Stimulated activated CD8-positive, alpha-beta memory T cell treated with anti-CD3 and anti-CD28 coated beads, Interleukin-7, amount 100 ng/mL, for 4 hours (primary cell): ENCODE results near the gene SEMA3B.
A peak's percentile ranks its signal among the peaks of the same experiment; 100 is the strongest.
"Not testable (repeated sequence)": the region's sequence is repeated elsewhere in the genome, so short reads cannot be mapped to it uniquely, and the experiment has no call there.

Experiments
- DNase-seq, 2 donors: peaks; one replicate each; pipeline ENCODE4 v3.0.0-alpha.2; 2020; ENCODE audit warnings: low read depth in 2 of 2

SEMA3B gene

GRCh38 chr3:50237754-50238548 lies 31.0 kb upstream of the SEMA3B start:
- DNase-seq, result peak; percentile 78 to 86

- no peak for DNase-seq
Observed at GRCh38 chr3:50238549-50239026, 30.4 kb upstream of the SEMA3B start.

GRCh38 chr3:50239649-50240048 lies 29.3 kb upstream of the SEMA3B start:
- no peak for DNase-seq

- DNase-seq, result no peak
Observed at GRCh38 chr3:50241163-50241562, 27.8 kb upstream of the SEMA3B start.

GRCh38 chr3:50241713-50242380 lies 27.1 kb upstream of the SEMA3B start:
- no peak for DNase-seq

GRCh38 chr3:50242381-50242770 lies 26.6 kb upstream of the SEMA3B start:
- DNase-seq, result no peak

GRCh38 chr3:50242851-50243542 lies 25.9 kb upstream of the SEMA3B start:
- DNase-seq, result peak; percentile 4 to 30

- no peak for DNase-seq
Observed at GRCh38 chr3:50243543-50243895, 25.4 kb upstream of the SEMA3B start.

- DNase-seq, result not testable (repeated sequence)
Observed at GRCh38 chr3:50244813-50245212, 24.1 kb upstream of the SEMA3B start.

GRCh38 chr3:50245251-50245745 lies 23.6 kb upstream of the SEMA3B start:
- no peak for DNase-seq

- peak; percentile 87 to 89 for DNase-seq
Observed at GRCh38 chr3:50245831-50246516, 23.0 kb upstream of the SEMA3B start.

GRCh38 chr3:50246517-50246954 lies 22.4 kb upstream of the SEMA3B start:
- DNase-seq, result peak; percentile 79 to 83

GRCh38 chr3:50248387-50248786 lies 20.6 kb upstream of the SEMA3B start:
- no peak for DNase-seq

GRCh38 chr3:50249457-50249856 lies 19.5 kb upstream of the SEMA3B start:
- no peak for DNase-seq

GRCh38 chr3:50250514-50250913 lies 18.4 kb upstream of the SEMA3B start:
- no peak for DNase-seq

- DNase-seq, result peak; percentile 39 to 52
Observed at GRCh38 chr3:50251220-50251619, 17.7 kb upstream of the SEMA3B start.

GRCh38 chr3:50254577-50255250 lies 14.2 kb upstream of the SEMA3B start:
- DNase-seq, result no peak

GRCh38 chr3:50255251-50255615 lies 13.7 kb upstream of the SEMA3B start:
- DNase-seq, result no peak

GRCh38 chr3:50256978-50257890 lies 11.7 kb upstream of the SEMA3B start:
- DNase-seq, result no peak

GRCh38 chr3:50258029-50258680 lies 10.8 kb upstream of the SEMA3B start:
- no peak for DNase-seq
